ENCODE measurements around the gene GOLPH3L. TPM values are rescaled to one million over a fixed set of nuclear protein-coding genes. Genes with fewer than 3 reads are reported as not detected.
"Not testable (repeated sequence)": the region's sequence is repeated elsewhere in the genome, so short reads cannot be mapped to it uniquely, and the experiment has no call there.

GOLPH3L gene
- total RNA-seq, 1 donor from 2014 or later = 10.8 TPM

- Histone ChIP-seq H3K4me3 (ENCODE audit: low read depth, low read length) (no peak overlapping the region), H3K27me3 (ENCODE audit: control insufficient read depth, insufficient read depth, low read length) (no peaks in the 10 kb centered on the region), H3K36me3 (ENCODE audit: control insufficient read depth, insufficient read depth, low read length) (peaks cover under 1% of the 10 kb centered on the region)
- no peak for DNase-seq (ENCODE audit: low read depth)
- FAIRE-seq = no peak
- TF ChIP-seq, protein P1, sequence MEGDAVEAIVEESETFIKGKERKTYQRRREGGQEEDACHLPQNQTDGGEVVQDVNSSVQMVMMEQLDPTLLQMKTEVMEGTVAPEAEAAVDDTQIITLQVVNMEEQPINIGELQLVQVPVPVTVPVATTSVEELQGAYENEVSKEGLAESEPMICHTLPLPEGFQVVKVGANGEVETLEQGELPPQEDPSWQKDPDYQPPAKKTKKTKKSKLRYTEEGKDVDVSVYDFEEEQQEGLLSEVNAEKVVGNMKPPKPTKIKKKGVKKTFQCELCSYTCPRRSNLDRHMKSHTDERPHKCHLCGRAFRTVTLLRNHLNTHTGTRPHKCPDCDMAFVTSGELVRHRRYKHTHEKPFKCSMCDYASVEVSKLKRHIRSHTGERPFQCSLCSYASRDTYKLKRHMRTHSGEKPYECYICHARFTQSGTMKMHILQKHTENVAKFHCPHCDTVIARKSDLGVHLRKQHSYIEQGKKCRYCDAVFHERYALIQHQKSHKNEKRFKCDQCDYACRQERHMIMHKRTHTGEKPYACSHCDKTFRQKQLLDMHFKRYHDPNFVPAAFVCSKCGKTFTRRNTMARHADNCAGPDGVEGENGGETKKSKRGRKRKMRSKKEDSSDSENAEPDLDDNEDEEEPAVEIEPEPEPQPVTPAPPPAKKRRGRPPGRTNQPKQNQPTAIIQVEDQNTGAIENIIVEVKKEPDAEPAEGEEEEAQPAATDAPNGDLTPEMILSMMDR (IDR thresholded peaks at IDR 0.05; ENCODE audit: insufficient read depth, low read length, severe bottlenecking) = no peak
Measured at GRCh38 chr1:150604226-150604588, 92.7 kb downstream of the GOLPH3L start.

GRCh38 chr1:150603711-150604110, 93.2 kb downstream of the GOLPH3L start:
- Histone ChIP-seq H3K27me3 (ENCODE audit: control insufficient read depth, insufficient read depth, low read length) (no peaks in the 10 kb centered on the region), H3K4me3 (ENCODE audit: low read depth, low read length) (no peak overlapping the region), H3K36me3 (ENCODE audit: control insufficient read depth, insufficient read depth, low read length) (no peaks in the 10 kb centered on the region)
- TF ChIP-seq, protein P1 (IDR thresholded peaks at IDR 0.05; ENCODE audit: insufficient read depth, low read length, severe bottlenecking) = no peak
- FAIRE-seq = no peak
- DNase-seq (ENCODE audit: low read depth) = no peak

DNA sequence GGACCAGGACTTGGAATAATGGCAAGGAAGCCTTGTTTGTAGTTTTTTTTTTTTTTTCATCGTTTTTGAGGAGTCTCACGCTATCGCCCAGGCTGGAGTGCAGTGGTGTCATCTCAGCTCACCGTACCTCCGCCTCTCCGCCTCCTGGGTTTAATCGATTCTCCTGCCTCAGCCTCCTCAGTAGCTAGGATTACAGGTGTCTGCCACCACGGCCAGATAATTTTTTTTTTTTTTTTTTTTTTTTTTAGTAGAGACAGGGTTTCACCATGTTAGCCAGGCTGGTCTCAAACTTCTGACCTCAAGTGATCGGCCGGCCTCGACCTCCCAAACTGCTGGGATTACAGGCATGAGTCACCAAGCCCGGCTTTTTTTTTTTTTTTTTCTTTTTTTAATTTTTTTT, 94.6 kb downstream of the GOLPH3L start:
- H3K4me3 ChIP-seq (ENCODE audit: low read depth, low read length); H3K36me3 ChIP-seq (ENCODE audit: control insufficient read depth, insufficient read depth, low read length); H3K27me3 ChIP-seq (ENCODE audit: control insufficient read depth, insufficient read depth, low read length); DNase-seq (ENCODE audit: low read depth); FAIRE-seq: not testable (repeated sequence)

- TF ChIP-seq, protein P1 (IDR thresholded peaks at IDR 0.05; ENCODE audit: insufficient read depth, low read length, severe bottlenecking) = no peak
- no peak overlapping the region for H3K4me3 ChIP-seq (ENCODE audit: low read depth, low read length)
- DNase-seq (ENCODE audit: low read depth) = no peak
- no peaks in the 10 kb centered on the region for H3K27me3 ChIP-seq (ENCODE audit: control insufficient read depth, insufficient read depth, low read length)
- no peak for FAIRE-seq
- no peaks in the 10 kb centered on the region for H3K36me3 ChIP-seq (ENCODE audit: control insufficient read depth, insufficient read depth, low read length)
Measured at GRCh38 chr1:150601540-150601939, 95.4 kb downstream of the GOLPH3L start.

GRCh38 chr1:150598346-150598745, 98.6 kb downstream of the GOLPH3L start:
- H3K27me3 ChIP-seq (ENCODE audit: control insufficient read depth, insufficient read depth, low read length); FAIRE-seq; H3K36me3 ChIP-seq (ENCODE audit: control insufficient read depth, insufficient read depth, low read length); DNase-seq (ENCODE audit: low read depth); H3K4me3 ChIP-seq (ENCODE audit: low read depth, low read length): not testable (repeated sequence)

GRCh38 chr1:150596976-150597375, 100.0 kb downstream of the GOLPH3L start:
- Histone ChIP-seq H3K4me3 (ENCODE audit: low read depth, low read length) (no peak overlapping the region), H3K36me3 (ENCODE audit: control insufficient read depth, insufficient read depth, low read length) (no peaks in the 10 kb centered on the region), H3K27me3 (ENCODE audit: control insufficient read depth, insufficient read depth, low read length) (no peaks in the 10 kb centered on the region)
- DNase-seq (ENCODE audit: low read depth) (no peak), FAIRE-seq (no peak)
- TF ChIP-seq, protein P1 (IDR thresholded peaks at IDR 0.05; ENCODE audit: insufficient read depth, low read length, severe bottlenecking) = no peak

Other genes with a start within 250 kb of the GOLPH3L start
- gene TARS2, start 209.7 kb downstream of the GOLPH3L start, total RNA-seq = 14.5 and 18.1 TPM in 2 replicates
- gene ECM1, start 189.0 kb downstream of the GOLPH3L start, total RNA-seq = 5.5 and 5.8 TPM in 2 replicates
- not detected in 2 replicates for gene FALEC, start 181.4 kb downstream of the GOLPH3L start, total RNA-seq
- 1.2 and 1.6 TPM in 2 replicates for gene ADAMTSL4, start 147.7 kb downstream of the GOLPH3L start, total RNA-seq
- 247 and 280 TPM in 2 replicates for gene MCL1, start 117.5 kb downstream of the GOLPH3L start, total RNA-seq
- gene ENSA, start 67.5 kb downstream of the GOLPH3L start, total RNA-seq = 123 and 124 TPM in 2 replicates
- 1.8 and 4.1 TPM in 2 replicates for gene HORMAD1, start 23.7 kb upstream of the GOLPH3L start, total RNA-seq
- gene CTSS, start 68.6 kb upstream of the GOLPH3L start, total RNA-seq = 0.53 and 5.4 TPM in 2 replicates
- gene CTSK, start 111.1 kb upstream of the GOLPH3L start, total RNA-seq = 2.4 and 3.1 TPM in 2 replicates
- 15.8 and 22.0 TPM in 2 replicates for gene ARNT, start 179.4 kb upstream of the GOLPH3L start, total RNA-seq
- not detected in 2 replicates for gene CTXND2, start 190.0 kb upstream of the GOLPH3L start, total RNA-seq
- gene SETDB1, start 229.2 kb upstream of the GOLPH3L start, total RNA-seq = 24.0 and 24.7 TPM in 2 replicates

Measured in bronchial epithelial cell (primary cell).